SKM-1 treated with dmso at 0.1 percent for 144 hours (cell line): ENCODE results near the gene UBL4A.

Experiments
- DNase-seq: peaks from one replicate; lab custom pipeline; 2025; ENCODE audit not compliant: unreplicated experiment; lab: John Stamatoyannopoulos, UW

The UBL4A gene

GRCh38 chrX:154441564-154441963 lies 44.9 kb downstream of the UBL4A start:
- no peak for DNase-seq

GRCh38 chrX:154440623-154441357 lies 45.6 kb downstream of the UBL4A start:
- DNase-seq, result no peak

GRCh38 chrX:154439841-154440240 lies 46.6 kb downstream of the UBL4A start:
- no peak for DNase-seq

- no peak for DNase-seq
Measured at GRCh38 chrX:154437971-154438893, 48.2 kb downstream of the UBL4A start.

DNA sequence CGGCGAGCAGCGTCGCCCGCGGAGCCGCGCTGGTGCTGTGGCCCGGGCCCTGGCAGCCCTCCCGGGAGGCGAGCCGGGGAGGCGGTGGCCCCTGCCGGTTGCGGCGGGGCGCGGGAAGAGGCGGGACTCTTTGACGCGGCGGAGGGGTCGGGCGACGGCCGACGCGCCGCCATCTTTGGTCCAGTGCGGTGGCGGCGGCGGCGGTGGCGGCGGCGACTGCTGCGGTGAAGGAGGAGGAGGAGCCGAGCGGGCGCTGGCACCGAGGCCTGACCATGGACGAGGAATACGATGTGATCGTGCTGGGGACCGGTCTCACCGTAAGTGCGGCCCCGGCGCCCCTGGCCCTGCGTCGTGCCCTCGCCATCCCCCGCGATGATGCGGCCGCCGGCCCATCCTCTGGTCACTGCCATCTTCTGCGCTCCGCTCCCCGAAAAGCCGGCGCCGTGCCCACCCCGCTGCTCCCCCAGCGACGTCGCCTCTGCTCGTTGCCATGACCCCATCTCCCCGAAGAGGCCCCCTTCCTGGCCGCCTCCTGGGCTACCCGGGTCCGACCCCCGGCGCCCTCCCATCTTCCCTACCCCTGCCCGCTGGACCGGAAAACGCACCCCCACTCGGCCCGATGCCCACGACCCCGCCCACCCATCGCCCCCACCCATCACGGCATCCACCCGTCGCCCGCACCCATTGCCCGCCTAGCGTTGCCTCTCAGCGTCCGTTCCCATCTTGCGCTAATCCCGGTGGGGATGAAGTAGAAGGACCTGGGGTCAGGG lies 49.2 kb downstream of the UBL4A start, which contains the start of gene GDI1:
GDI1 (plus strand) TSS at position 172 of the 770 bp plus-strand sequence; CDS start at position 273, 101 bp downstream.
- DNase-seq, result no peak

GRCh38 chrX:154436374-154436982 lies 49.9 kb downstream of the UBL4A start:
- no peak for DNase-seq

GRCh38 chrX:154435171-154435733 lies 51.2 kb downstream of the UBL4A start:
- DNase-seq, result no peak

GRCh38 chrX:154434394-154435168 lies 51.8 kb downstream of the UBL4A start:
- DNase-seq, result no peak
